ENCODE data around the gene HOXC13. TPM values are rescaled to one million over a fixed set of nuclear protein-coding genes. Genes with fewer than 3 reads are reported as not detected.

The HOXC13 gene
- total and polyA plus RNA-seq, 3 donors from 2014 or later, result 0.25 to 0.87 (median 0.63) TPM

GRCh38 chr12:53987787-53988230, 49.2 kb downstream of the HOXC13 start:
- Histone ChIP-seq H3K27ac (no peak overlapping the region), H3K4me3 (no peak overlapping the region), H3K9me3 (no peaks in the 10 kb centered on the region), H3K36me3 (ENCODE audit: low read depth, missing control alignments) (no peaks in the 10 kb centered on the region), H3K27me3 (no peaks in the 10 kb centered on the region), H3K4me1 (peaks cover 19% of the 10 kb centered on the region)
- TF ChIP-seq, protein P1, sequence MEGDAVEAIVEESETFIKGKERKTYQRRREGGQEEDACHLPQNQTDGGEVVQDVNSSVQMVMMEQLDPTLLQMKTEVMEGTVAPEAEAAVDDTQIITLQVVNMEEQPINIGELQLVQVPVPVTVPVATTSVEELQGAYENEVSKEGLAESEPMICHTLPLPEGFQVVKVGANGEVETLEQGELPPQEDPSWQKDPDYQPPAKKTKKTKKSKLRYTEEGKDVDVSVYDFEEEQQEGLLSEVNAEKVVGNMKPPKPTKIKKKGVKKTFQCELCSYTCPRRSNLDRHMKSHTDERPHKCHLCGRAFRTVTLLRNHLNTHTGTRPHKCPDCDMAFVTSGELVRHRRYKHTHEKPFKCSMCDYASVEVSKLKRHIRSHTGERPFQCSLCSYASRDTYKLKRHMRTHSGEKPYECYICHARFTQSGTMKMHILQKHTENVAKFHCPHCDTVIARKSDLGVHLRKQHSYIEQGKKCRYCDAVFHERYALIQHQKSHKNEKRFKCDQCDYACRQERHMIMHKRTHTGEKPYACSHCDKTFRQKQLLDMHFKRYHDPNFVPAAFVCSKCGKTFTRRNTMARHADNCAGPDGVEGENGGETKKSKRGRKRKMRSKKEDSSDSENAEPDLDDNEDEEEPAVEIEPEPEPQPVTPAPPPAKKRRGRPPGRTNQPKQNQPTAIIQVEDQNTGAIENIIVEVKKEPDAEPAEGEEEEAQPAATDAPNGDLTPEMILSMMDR (IDR thresholded peaks at IDR 0.05), result no peak
- no peak for TF ChIP-seq POLR2A (IDR thresholded peaks at IDR 0.05)
- no peak for DNase-seq
- intact Hi-C loops (cut with DNase I; ENCODE audit: low total_unique reads), result loop anchor here (5.0 to 10.0 kb wide), 2 partner anchors 213 to 214 kb away; no protein-coding TSS in a partner anchor
- 52 to 56% methylated on average over 4 of the region's 4 CpGs for WGBS, 2 donors

- Histone ChIP-seq H3K4me1 (peaks cover 19% of the 10 kb centered on the region), H3K9me3 (no peaks in the 10 kb centered on the region), H3K27ac (no peak overlapping the region), H3K27me3 (no peaks in the 10 kb centered on the region), H3K4me3 (no peak overlapping the region), H3K36me3 (ENCODE audit: low read depth, missing control alignments) (no peaks in the 10 kb centered on the region)
- DNase-seq, result no peak
- intact Hi-C loops (cut with DNase I; ENCODE audit: low total_unique reads), result loop anchor here (5.0 to 10.0 kb wide), 2 partner anchors 214 kb away; no protein-coding TSS in a partner anchor
- WGBS, 2 donors, result 38 to 49% methylated on average over 5 of the region's 5 CpGs
- TF ChIP-seq, protein P1 (IDR thresholded peaks at IDR 0.05), result no peak
- TF ChIP-seq POLR2A (IDR thresholded peaks at IDR 0.05), result no peak
Measured at GRCh38 chr12:53988541-53989226, 50.1 kb downstream of the HOXC13 start.

GRCh38 chr12:53989227-53990113, 50.8 kb downstream of the HOXC13 start:
- Histone ChIP-seq H3K27ac (no peak overlapping the region), H3K4me1 (peaks cover 21% of the 10 kb centered on the region), H3K4me3 (no peak overlapping the region), H3K9me3 (no peaks in the 10 kb centered on the region), H3K27me3 (peaks cover 3% of the 10 kb centered on the region), H3K36me3 (ENCODE audit: low read depth, missing control alignments) (no peaks in the 10 kb centered on the region)
- intact Hi-C loops (cut with DNase I; ENCODE audit: low total_unique reads), result loop anchor here (5.0 to 10.0 kb wide), 2 partner anchors 213 to 215 kb away; no protein-coding TSS in a partner anchor
- no peak for TF ChIP-seq POLR2A (IDR thresholded peaks at IDR 0.05)
- TF ChIP-seq, protein P1 (IDR thresholded peaks at IDR 0.05), result peak in 1 of 3 experiments; percentile 40
- peak; percentile 59 for DNase-seq
- WGBS, 2 donors, result 27 to 34% methylated on average over 28 of the region's 28 CpGs

DNA sequence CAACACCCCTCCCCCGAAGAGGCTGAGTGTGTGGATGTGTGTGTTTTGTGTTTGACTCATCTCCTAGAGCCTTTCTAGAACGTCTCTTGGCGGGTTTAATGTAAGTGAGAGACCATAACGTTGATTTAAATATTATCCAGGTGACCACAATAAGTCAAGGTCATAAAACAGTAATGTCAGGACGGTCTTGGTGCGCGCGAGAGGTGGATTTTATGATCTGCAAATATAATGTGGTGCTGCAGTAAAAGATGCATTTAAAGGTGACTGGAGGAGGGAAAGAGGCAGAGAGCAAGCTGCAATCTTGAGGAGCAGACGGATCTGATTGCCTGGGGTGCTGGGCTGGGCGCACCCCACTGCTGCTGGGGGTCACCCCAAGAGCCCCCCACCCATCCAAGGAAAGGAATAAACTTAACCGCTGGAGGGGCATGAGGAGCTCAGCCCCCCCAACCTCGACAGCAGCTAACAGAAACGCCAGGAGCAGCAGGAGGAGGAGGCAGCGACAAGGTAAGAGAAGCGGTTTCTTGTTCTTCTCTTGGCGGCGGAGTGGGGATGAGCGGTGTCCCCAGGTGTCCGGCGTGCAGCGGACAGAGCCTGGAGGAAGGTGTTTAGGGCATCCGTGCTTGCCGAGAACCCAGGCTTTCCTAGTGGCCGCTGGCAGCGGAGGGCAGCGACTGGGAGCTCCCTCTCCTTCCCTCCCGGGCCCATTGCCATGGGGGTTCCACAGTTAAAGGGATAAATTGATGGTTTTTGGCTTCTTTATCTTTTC, 51.9 kb downstream of the HOXC13 start:
- peaks cover 26% of the 10 kb centered on the region for H3K4me1 ChIP-seq
- H3K27ac ChIP-seq, result no peak overlapping the region
- 47 to 55% methylated on average over 26 to 27 of the region's 27 CpGs for WGBS, 2 donors
- no peak for DNase-seq
- no peaks in the 10 kb centered on the region for H3K36me3 ChIP-seq (ENCODE audit: low read depth, missing control alignments)
- H3K27me3 ChIP-seq, result peaks cover 3% of the 10 kb centered on the region
- H3K9me3 ChIP-seq, result no peaks in the 10 kb centered on the region
- TF ChIP-seq, protein P1 (IDR thresholded peaks at IDR 0.05), result no peak
- TF ChIP-seq POLR2A (IDR thresholded peaks at IDR 0.05), result no peak
- intact Hi-C loops (cut with DNase I; ENCODE audit: low total_unique reads), result no loop called here
- no peak overlapping the region for H3K4me3 ChIP-seq

Measured in testis (tissue), 3 donors.